Panc1 (cell line): ENCODE results near the gene GAP43. TPM values are rescaled to one million over a fixed set of nuclear protein-coding genes. Genes with fewer than 3 reads are reported as not detected.

ENCODE experiments used
- ATAC-seq: fragments of 200-7000 bp; cut with Tn5 transposase; 2 replicates; pipeline ENCODE4 v1.9.1; 2020; ENCODE audit warnings: mild to moderate bottlenecking, moderate library complexity
- BruUV-seq: library from RNA; stranded (reverse); fragments of 400-500 nt; replicated peaks from 2 replicates; lab custom pipeline; 2021; lab: Mats Ljungman, UMichigan
- CTCF ChIA-PET: fragments of 300-600 bp; sonication (Branson Sonifier 250); formaldehyde crosslinking; loops from one replicate; lab custom pipeline; 2022; ENCODE audit warnings: antibody characterized with exemption; lab: Charles Lee
- POLR2A ChIA-PET: fragments of 300-600 bp; sonication (Branson Sonifier 250); formaldehyde crosslinking; loops from one replicate; lab custom pipeline; 2022; ENCODE audit warnings: antibody characterized with exemption; lab: Charles Lee
- DNase-seq: peaks from one replicate; pipeline ENCODE4 v3.0.0-alpha.2; 2010; ENCODE audit warnings: low read depth, low spot score
- H3K27ac ChIP-seq: 2 replicates; pipeline ENCODE4 v1.5.1; 2011; ENCODE audit warnings: mild to moderate bottlenecking, low read length, inconsistent platforms
- H3K27me3 ChIP-seq: fragments of 200-500 bp; sonication (Bioruptor generic); 2 replicates; pipeline ENCODE4 v1.6.0; 2014; ENCODE audit warnings: low read length, inconsistent platforms; ENCODE audit not compliant: control insufficient read depth, insufficient read depth
- H3K36me3 ChIP-seq: fragments of 200-500 bp; sonication (Bioruptor generic); 2 replicates; pipeline ENCODE4 v1.5.1; 2014; ENCODE audit warnings: inconsistent platforms, mild to moderate bottlenecking, low read length, moderate library complexity; ENCODE audit not compliant: control insufficient read depth, insufficient read depth
- H3K4me1 ChIP-seq: 2 replicates; pipeline ENCODE4 v1.5.1; 2011; ENCODE audit warnings: inconsistent platforms, mild to moderate bottlenecking, low read length, moderate library complexity; ENCODE audit not compliant: control insufficient read depth, insufficient read depth
- H3K4me3 ChIP-seq, 2 experiments: 2 replicates each; pipeline ENCODE4 v1.5.1; 2011 to 2012; ENCODE audit warnings: low read depth in 2 of 2, low read length in 2 of 2, mild to moderate bottlenecking in 2 of 2, inconsistent platforms in 1 of 2, moderate library complexity in 1 of 2
- H3K9me3 ChIP-seq: fragments of 200-500 bp; sonication (Bioruptor generic); 2 replicates; pipeline ENCODE4 v1.5.1; 2014; ENCODE audit warnings: low read depth, mild to moderate bottlenecking, inconsistent platforms, low read length, moderate library complexity; ENCODE audit not compliant: control insufficient read depth, insufficient read depth
- POLR2AphosphoS5 ChIP-seq: IDR thresholded peaks from 2 replicates; pipeline ENCODE4 v1.6.1; 2012; ENCODE audit warnings: mild to moderate bottlenecking, low read depth, low read length, moderate library complexity
- REST ChIP-seq, 2 experiments: IDR thresholded peaks; 2 replicates each; pipeline ENCODE4 v1.6.1; 2011 to 2012; ENCODE audit warnings: low read depth in 2 of 2, control low read depth in 1 of 2, low read length in 1 of 2, mild to moderate bottlenecking in 1 of 2, moderate library complexity in 1 of 2; ENCODE audit not compliant: insufficient read depth in 1 of 2
- SIN3A ChIP-seq: IDR thresholded peaks from 2 replicates; pipeline ENCODE4 v1.6.1; 2012; ENCODE audit warnings: low read depth, mild to moderate bottlenecking, low read length, moderate library complexity, borderline replicate concordance; ENCODE audit not compliant: insufficient read depth
- TCF7L2 ChIP-seq: IDR thresholded peaks from 2 replicates; pipeline ENCODE4 v1.6.1; 2011; ENCODE audit warnings: mild to moderate bottlenecking, low read depth, low read length, inconsistent platforms
- in situ Hi-C: cut with HindIII; loops from 2 replicates; pipeline ENCODE4 v1.10.0; 2016; ENCODE audit warnings: low sequenced_read_pairs, low pct_unique_long_range_greater_than_20kb
- intact Hi-C: fragments of 100-400 bp; cut with micrococcal nuclease; formaldehyde crosslinking; loops from one replicate; pipeline ENCODE4 v1.10.0; 2022; ENCODE audit not compliant: unreplicated experiment
- total RNA-seq: library from RNA; stranded (reverse); gene quantifications from one replicate; pipeline ENCODE4 v1.2.1, GENCODE V29; 2021; ENCODE audit not compliant: unreplicated experiment
- TF ChIP-seq, protein P1 (sequence below): fragments of 450-650 bp; IDR thresholded peaks from 2 replicates; pipeline ENCODE4 v1.5.1; 2017; ENCODE audit warnings: mild to moderate bottlenecking

The GAP43 gene
- total RNA-seq, 1 experiment from 2014 or later, result not detected

DNA sequence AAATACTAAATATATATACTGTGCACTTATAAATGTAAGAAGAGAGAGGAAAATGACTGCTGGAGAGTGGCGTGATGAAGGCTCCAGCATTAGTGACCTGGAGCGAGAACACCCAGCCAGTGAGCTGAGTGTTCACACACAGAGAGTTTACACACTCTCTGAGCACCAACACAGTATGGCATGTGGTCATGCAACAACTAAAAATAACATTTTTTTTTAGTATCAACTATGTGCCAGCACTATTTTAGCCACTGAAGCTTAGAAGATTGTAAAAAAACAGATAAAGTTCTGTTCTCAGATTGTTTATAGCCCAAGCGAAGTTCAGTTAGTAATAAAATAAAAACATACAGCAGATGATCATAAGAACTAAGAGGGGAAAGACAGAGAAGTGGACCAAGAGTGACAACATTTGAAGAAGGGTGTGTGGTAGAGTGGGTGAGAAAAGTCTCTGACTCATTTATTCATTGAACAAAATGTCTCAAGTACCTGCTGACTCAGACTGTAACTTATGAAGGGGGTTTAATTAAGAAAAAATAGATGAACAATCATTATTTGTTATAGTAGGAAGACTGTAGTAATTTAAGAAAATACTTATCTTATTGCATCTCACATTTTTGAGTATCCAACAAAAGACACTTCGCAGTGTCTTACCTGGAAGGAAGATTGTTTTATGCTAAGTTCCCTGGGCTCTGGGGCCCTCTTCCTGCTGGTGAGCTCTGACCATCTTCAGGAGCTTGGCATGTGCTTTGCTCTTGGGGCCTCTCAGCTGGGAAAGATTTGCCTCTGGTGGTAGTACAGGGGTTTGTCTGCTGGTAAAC lies 43.8 kb downstream of the GAP43 start:
- in situ Hi-C loops, result no loop called here
- ChIA-PET POLR2A (no interaction called here), CTCF (no interaction called here)
- Histone ChIP-seq H3K9me3 (no peaks in the 10 kb centered on the region), H3K27me3 (peaks cover 5% of the 10 kb centered on the region), H3K4me1 (no peaks in the 10 kb centered on the region), H3K4me3 (no peak overlapping the region), H3K36me3 (no peaks in the 10 kb centered on the region; the same call in 1 of the 2 replicates), H3K27ac (no peak overlapping the region)
- ATAC-seq (no peak), DNase-seq (no peak)
- TF ChIP-seq, protein P1, sequence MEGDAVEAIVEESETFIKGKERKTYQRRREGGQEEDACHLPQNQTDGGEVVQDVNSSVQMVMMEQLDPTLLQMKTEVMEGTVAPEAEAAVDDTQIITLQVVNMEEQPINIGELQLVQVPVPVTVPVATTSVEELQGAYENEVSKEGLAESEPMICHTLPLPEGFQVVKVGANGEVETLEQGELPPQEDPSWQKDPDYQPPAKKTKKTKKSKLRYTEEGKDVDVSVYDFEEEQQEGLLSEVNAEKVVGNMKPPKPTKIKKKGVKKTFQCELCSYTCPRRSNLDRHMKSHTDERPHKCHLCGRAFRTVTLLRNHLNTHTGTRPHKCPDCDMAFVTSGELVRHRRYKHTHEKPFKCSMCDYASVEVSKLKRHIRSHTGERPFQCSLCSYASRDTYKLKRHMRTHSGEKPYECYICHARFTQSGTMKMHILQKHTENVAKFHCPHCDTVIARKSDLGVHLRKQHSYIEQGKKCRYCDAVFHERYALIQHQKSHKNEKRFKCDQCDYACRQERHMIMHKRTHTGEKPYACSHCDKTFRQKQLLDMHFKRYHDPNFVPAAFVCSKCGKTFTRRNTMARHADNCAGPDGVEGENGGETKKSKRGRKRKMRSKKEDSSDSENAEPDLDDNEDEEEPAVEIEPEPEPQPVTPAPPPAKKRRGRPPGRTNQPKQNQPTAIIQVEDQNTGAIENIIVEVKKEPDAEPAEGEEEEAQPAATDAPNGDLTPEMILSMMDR, result no peak
- TF ChIP-seq REST (IDR thresholded peaks at IDR 0.05; ENCODE audit: insufficient read depth in 1 of 2, low read depth in 2 of 2, low read length in 1 of 2) (no peak), SIN3A (no peak), TCF7L2 (no peak), POLR2AphosphoS5 (no peak)
- BruUV-seq, result no TSS peak
- intact Hi-C loops, result no loop called here

DNA sequence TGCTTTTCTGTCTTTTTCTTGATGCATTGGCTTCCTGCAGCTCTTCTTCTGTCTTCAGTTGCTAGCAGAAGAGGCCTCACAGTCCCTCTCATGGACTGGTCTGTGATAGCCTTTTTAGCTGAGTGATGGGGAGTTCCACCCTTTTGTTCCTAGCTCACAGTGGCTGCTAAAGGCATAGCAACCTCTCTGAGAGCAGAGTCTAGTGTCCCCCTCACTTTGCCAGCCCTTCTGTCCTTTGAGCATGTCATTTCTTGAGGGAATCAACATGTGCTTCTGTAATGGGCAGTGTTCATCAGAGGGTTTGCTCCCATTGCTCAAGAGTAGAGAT lies 44.4 kb downstream of the GAP43 start:
- no peak for TF ChIP-seq POLR2AphosphoS5
- TF ChIP-seq SIN3A, result no peak
- TF ChIP-seq, protein P1, result no peak
- no peak for TF ChIP-seq REST (IDR thresholded peaks at IDR 0.05; ENCODE audit: insufficient read depth in 1 of 2, low read depth in 2 of 2, low read length in 1 of 2)
- TF ChIP-seq TCF7L2, result no peak
- no peak overlapping the region for H3K4me3 ChIP-seq
- peaks cover 5% of the 10 kb centered on the region for H3K27me3 ChIP-seq
- intact Hi-C loops (no loop called here), in situ Hi-C loops (no loop called here)
- no peak overlapping the region for H3K27ac ChIP-seq
- H3K36me3 ChIP-seq, result no peaks in the 10 kb centered on the region; the same call in 1 of the 2 replicates
- H3K4me1 ChIP-seq, result no peaks in the 10 kb centered on the region
- no peaks in the 10 kb centered on the region for H3K9me3 ChIP-seq
- CTCF ChIA-PET, result no interaction called here
- no peak for ATAC-seq
- BruUV-seq, result no TSS peak
- no peak for DNase-seq
- POLR2A ChIA-PET, result no interaction called here
